GM18873 (cell line): ENCODE data around the gene RPL26.
"Not testable (repeated sequence)": the region's sequence is repeated elsewhere in the genome, so short reads cannot be mapped to it uniquely, and the experiment has no call there.

ENCODE experiments used
- ATAC-seq: cut with Tn5 transposase; IDR thresholded peaks from one replicate; pipeline ENCODE4 v1.9.1; 2021; ENCODE audit warnings: mild to moderate bottlenecking, moderate library complexity, moderate number of reproducible peaks; ENCODE audit not compliant: unreplicated experiment, low FRiP score

The RPL26 gene

DNA sequence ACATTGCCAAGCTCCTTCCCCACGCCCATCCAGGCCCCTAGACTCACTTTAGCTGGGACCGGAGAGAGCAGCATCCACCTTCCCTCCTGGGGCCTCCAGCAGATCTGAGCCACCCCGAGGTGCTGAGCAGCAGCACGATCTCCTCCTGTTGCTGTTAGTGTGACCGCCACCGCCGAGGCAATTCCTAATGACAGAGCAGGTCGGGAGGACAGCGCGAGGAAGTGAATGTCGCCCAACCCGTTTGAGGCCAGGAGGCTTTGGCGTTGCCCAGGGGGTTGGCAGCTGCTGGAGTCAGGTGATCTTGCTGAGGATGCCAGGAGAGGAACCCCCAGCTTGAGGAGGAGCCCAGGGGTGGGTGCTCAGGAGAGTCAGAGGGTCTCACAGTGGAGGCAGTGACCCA lies 14.6 kb upstream of the RPL26 start, which contains the start of gene RNF222:
Gene RNF222, minus strand, starts transcription at position 192 of the 400 bp plus-strand sequence. CDS start 4,366 bp downstream, outside the sequence.
- no peak for ATAC-seq

DNA sequence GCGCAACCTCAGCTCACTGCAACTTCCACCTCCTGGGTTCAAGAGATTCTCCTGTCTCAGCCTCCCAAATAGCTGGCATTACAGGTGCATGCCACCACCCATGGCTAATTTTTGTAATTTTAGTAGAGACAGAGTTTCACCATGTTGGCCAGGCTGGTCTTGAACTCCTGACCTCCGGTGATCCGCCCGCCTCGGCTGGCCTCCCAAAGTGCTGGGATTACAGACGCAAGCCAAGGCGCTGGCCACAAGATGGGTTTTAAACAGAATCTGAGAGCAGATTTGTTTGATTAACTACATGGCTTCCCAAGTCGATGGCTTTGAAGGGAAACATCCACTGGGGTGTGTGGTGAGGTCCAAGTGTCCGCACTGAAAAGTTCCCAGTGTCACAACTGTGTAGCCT lies 11.5 kb upstream of the RPL26 start:
- not testable (repeated sequence) for ATAC-seq

DNA sequence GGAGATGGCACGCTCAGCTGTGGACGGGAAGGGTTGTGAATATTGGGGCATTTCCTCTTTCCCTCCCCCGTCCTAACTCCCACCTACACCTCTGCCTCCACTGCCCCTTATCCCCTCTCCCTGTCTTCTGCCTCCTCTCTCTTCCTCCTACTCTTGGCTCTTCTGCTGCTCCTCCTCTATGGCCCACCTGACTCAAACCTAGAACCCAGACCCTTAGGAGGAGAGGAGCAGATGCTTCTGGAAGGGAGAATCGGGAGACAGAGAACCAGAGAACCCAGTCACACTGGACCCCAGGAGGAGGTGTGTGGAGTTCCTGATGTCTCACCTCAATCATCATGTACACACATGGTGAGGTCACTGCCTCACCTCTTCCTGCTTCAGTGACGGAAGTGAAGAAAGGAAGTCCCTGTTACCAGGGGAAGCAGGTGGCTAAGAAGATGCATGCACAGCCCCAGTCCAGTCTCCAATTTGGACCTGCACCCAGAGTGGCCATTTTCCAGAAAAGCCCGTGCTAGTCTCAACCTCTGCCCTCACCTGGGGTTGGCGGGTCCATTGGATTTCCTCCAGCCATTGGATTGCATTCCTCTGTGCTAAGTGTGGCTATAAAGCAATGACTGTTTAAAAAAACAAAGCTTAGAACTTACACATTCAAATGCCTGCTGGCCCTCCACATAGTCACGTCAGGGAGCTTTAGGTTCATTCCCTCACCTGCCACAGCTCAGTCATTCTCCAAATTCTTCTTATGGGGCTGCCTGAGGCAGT lies 10.7 kb upstream of the RPL26 start:
- no peak for ATAC-seq

DNA sequence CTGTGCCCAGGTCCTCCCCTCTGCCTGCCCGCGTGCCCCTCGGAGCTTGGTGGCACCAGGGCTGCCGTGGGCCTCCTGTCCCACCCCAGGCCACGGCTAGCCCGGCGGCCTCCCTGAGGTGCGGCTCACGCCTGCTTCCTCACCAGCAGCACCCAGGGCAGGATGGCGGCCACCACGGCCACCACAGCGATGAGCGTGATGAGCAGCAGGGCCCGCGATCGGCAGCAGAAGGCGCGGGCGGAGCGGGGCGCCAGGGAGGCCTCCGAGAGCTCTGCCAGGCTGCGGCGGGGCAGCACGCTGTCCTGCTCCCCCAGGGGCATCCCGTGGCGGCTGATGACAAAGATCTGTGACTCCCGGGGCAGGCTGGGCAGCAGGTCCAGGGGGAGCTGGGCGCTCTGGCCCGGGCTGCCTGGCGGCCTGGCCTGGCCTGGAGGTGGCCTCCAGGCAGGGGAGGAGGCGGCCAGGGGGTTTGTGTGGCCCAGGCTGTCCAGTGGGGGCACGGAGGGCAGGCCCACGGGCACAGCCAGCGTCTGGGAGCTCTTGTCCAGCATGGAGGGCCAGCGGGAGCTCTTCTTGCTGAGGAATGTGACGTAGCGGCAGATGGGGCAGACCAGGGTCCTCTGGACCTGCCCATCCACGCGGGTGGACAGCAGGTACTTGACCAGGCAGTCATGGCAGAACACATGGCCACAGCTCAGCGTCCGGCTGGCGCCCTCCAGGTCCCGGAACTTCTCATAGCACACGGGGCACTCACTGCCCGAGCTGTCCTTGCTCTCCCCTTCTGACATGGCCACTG lies 9.9 kb upstream of the RPL26 start:
- no peak for ATAC-seq

DNA sequence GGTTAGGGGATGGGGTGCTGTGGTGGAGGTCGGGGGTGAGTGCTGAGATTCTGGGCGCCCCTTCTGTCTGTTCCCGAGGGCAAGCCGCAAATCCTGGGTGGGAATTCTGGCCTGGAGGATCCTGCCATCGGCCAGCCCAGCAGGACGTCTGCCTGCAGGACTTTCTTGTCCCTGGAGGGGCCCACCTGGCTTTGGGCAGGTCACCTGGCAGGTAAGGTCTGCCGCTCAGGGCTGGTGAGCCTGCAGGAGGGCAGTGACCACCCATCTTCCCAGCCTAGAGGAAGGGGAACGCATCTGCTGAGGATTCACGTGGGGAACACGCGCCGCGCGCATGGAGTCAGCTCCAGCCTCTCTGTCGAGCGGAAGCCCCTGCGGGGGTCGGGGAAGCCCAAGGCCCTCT lies 9.3 kb upstream of the RPL26 start:
- ATAC-seq = no peak

DNA sequence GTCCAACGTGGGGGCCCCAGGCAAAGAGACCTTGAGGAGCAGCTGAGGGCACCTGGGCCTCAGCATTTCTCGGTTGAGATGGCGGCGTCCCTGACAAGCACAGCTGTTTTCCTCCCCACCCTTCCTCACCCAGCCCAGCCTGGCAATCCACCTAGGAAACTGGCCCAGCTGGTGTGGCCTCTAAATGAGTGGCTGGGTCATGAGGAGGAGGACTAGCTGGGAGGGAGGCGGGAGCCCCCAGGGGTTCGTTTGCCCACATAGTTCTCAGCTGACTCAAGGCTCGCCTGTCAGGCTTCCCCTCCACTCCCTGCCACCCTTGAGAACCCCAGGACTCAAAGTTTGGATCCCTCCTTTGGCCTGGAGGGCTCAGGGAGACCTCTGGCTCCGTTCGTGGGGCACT lies 8.7 kb upstream of the RPL26 start:
- no peak for ATAC-seq

DNA sequence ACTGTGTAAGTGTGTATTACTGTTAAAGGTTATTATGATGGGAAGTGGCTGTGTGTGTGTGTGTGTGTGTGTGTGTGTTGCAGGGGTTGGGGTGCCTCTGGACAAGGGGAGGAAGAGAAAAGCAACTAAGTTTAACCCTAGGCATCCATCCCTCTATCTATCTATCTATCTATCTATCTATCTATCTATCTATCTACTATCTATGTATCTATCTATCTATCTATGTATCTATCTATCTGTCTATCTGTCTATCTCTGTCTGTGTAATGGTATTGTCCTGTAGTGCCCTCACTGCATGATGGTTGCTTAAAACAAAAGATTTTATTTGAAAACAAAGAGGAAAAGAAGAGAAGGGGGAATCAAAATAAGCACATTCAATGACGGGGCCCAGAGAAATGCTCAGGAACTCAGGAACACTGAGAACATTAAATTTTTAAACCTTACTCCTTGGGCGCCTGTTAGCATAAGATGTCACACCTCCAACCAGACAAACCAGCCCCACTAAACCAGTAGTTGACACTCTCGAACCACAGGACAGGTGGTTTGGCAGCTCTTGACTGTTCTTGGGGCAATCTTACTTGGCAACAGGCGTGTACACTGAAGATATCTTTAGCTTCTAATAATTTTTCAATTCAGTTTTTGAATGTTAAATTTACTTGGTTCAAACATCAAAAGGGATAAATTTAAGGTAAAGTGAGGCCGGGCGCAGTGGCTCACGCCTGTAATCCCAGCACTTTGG lies 5.1 kb upstream of the RPL26 start:
- ATAC-seq = no peak

DNA sequence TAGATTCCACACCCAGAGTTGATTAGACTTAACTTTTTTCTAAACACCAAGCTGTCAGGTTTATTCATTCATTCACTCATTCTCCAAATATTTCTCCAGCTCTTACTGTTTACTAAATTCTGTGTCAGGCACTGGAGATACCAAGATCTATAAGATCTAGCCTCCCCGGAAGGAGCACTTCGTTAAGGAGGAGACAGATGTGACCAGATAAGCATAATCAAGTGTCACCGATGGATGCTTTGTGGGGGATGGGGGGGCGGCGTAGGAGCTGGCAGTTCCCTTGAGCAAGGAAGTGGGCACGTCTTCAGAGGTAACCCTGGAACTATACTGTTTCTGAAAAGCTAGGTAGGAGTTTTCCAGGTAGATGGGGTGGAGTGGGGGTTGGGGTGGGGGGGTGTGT lies 3.8 kb upstream of the RPL26 start:
- ATAC-seq = no peak

DNA sequence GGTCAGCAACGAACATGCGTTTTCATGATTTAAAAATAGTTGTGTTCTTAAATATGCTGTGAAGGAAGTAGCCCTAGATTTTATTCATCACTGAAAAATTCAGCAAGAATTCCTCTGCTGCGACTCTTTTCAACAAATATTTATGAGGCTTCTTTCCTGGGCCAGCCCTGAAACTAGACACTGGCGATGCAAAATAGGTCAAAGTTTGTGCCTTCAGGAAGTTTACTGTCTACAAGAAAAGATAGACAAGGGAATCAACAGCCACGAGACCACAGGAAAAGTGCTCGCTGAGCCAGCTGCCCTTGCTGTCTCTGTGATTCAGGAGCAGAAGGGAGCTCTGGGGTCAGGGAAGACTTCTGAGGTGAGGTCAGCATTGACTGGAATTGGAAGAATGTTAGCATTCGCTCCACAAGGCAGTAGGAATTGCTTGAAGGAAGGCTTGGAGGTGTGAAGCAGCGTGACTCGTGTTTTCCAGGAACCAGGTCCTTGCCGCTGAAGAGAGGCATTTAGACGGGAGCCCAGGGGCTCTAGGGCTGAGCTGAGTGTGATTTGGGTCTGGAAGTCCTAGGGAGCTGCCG lies 1.9 kb upstream of the RPL26 start:
- no peak for ATAC-seq

DNA sequence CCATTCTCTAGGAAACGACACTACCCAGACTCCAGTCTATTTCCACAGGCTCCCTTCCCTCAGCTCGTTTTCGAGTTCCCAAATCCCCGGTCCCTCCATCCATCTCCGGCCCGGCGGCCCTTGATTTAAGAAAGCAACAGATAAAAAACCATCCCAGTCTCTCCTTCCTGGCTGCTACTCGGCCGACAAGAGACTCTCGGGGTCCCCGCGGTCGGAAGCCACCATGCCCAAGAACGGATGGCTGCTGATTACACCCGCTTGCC lies 182 bp downstream of the RPL26 start:
- ATAC-seq = no peak

DNA sequence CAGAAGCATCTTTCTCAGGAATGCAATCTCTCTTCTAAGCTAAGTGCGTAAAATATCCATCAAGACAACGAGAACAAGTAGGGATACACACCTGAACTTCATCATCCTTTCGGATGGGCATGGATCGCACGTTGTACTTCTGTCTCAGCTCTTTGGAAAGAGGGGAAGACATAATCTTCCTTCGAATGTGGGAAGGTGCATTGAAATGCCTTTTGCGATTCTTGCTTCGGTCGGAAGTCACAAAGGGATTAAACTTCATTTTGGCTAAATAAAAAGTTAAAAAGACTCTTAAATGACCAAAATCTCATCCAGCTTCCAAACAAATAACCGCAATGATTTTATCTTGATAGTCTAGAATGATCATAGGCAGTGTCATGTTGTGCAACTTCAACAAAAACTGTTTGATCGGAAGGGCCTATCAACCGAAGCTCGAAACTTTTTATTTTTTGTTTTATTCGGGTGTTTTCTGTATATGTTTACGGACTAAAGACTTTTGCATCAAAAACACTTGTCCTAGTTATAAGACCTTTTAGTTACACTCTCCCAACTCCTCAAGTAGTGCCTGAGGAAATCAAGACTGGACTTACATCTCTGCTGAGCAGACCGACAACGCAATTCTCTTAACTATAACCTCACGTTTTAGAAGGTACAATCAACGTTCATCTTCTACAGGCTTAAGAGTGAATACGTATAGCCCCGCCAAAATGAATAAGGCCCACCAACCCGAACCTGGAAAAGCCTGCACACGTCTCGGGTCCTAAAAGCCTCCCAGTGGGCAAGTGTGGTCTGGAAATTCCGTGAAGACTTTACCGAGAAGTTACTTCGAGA lies 727 bp downstream of the RPL26 start:
- no peak for ATAC-seq

DNA sequence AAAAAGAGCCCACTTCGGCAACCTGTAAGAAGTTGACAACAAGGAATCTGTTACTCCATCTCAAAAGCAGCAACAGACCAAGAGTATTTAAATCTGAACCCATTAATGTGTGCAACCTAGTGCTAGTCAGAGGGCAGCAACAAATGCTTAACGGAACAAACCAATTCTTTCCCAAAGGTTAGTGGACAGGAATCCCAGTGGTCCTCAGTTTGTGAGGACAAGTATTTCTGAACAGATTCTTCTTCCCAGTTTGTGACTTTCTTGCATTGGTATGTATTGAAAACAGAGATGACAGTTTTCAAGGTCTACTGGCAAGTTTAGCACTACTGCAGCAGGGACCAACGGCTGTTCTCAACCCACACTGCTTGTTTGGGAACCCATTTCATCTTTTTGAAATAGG lies 2.9 kb downstream of the RPL26 start:
- no peak for ATAC-seq

DNA sequence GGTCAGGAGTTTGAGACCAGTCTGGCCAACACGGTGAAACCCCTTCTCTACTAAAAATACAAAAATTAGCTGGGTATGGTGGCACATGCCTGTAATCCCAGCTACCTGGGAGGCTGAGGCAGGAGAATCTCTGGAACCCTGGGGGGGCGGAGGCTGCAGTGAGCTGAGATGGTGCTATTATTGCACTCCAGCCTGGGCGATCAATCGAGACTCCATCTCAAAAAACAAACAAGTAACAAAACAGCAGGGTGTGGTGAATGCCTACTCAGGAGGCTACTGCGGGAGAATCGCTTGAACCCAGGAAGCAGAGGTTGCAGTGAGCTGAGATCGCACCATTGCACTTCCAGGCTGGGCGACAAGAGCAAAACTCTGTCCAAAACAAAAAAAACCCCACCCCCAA lies 4.9 kb downstream of the RPL26 start:
- not testable (repeated sequence) for ATAC-seq

DNA sequence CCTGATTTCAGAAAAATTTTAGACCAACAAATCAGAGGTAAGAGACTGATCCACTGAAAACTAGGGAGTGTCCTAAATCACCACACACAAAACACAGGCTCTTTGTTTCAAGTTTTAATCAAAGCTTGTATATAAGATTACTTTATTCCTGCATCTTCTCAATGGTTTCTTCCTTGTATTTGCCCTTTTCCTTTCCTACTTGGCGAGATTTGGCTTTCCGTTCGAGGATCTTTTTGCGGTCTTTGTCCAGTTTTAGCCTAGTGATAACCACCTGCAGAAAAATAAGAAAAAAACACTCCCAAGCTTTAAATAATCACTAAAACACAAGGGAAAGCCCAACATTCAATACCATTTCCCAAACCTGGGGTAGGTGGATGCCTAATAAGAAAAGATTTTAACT lies 5.6 kb downstream of the RPL26 start:
- no peak for ATAC-seq

DNA sequence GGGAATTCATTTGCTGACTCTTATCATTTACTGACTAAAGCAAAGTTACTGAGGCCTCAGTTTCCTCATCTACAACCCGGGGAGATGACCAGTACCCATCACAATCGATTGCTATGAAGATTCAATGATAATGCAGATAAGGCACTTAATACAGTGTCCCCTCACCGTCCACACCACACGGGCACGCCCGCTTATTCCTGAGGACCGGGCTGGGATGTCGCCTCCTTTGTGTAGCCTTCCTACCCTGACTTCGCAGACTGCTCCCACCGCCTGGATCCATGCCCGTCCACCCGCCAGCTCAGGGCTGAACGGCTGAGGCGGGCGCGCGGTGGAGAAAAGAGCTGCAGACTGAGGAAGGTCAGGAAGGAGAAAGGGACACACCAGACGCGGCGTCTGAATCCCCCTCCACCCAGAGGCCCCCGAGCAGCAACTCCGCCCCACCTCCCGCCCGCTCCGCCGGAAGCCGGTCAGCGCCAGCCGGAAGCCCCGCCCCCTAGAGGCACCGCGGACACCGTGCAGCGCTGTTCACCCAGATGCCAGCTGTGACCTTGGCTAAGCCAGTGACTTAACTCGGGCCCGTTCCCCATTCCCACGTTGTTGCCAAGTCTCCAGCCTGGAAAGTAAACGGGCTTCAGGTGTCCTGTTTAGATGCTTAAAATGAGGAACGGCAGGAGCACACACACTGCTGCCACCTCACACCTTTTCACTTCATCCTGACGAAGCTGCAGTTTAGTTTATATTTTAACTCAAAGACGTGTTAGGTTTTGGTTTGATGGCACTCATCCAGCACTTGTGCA lies 6.5 kb downstream of the RPL26 start, which contains the start of gene KRABD2:
Gene KRABD2, minus strand, starts transcription at position 434 of the 797 bp plus-strand sequence.
- peak; percentile 64 for ATAC-seq

DNA sequence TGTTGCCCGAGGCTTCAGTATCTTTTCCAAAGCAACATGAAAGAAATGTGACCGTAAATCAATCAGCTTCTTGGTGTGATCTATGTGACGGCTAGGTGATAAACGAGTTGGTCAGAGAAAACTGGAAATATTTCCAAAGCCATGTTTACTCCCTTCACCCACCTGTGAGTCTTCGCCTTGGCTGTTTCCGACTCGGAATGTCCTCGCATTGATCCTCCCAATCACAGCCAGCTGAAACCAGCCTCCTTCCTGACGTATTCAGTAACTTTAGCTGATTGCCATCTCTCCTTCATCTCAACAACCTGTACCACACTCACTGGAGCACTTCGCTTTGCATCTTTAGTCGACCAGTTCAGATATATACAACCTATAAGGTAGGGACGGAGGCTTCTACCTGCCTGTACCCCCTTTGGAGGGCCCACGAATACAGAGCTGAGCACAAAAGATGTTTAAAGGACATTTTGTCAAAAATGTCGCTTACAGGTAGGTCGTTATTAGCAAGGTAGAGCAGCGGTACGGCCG lies 7.2 kb downstream of the RPL26 start:
- no peak for ATAC-seq

DNA sequence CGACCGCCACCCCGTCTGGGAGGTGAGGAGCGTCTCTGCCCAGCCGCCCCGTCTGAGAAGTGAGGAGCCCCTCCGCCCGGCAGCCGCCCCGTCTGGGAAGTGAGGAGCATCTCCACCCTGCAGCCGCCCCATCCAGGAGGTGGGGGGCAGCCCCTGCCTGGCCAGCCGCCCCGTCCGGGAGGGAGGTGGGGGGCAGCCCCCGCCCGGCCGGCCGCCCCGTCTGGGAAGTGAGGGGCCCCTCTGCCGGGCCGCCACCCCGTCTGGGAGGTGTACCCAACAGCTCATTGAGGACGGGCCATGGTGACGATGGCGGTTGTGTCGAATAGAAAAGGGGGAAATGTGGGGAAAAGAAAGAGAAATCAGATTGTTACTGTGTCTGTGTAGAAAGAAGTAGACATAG lies 9.1 kb downstream of the RPL26 start:
- ATAC-seq = not testable (repeated sequence)

DNA sequence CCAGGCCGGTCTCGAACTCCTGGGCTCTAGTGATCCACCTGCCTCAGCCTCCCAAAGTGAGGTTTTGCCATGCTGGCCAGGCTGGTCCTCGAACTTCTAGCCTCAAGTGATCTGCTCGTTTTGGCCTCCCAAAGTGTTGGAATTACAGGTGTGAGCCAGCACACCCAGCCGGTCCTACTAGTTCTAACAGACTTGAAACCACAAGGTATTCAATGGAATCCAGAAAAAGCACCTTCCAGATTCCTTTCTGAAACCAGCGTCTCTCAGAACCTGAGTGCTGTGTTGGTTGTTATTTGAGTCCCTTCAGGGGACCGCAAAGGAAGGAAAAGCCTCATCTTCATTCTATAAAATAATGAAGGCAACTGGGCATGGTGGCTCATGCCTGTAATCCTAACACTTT lies 10.6 kb downstream of the RPL26 start:
- no peak for ATAC-seq

DNA sequence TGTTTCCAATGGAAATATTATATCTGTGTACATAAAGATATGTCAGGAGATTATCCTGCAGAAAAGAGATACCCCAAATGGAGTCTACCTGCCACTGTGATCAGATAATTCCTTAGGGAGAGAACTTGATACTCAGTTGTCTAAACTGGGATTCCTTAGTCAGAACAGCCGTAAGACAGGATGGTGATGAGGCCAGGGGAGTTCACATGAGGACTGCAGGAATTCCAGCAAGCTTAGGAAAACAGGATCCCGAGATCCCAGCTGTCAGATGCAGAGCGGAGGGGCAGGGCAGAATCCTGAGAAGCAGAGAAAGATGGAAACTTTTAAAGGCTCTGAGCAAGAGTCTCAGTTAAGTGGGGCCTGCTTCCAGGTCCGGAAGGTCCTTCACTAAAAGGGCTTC lies 11.2 kb downstream of the RPL26 start:
- no peak for ATAC-seq
